ENCODE data around the gene CYP24A1.

CYP24A1 gene

DNA sequence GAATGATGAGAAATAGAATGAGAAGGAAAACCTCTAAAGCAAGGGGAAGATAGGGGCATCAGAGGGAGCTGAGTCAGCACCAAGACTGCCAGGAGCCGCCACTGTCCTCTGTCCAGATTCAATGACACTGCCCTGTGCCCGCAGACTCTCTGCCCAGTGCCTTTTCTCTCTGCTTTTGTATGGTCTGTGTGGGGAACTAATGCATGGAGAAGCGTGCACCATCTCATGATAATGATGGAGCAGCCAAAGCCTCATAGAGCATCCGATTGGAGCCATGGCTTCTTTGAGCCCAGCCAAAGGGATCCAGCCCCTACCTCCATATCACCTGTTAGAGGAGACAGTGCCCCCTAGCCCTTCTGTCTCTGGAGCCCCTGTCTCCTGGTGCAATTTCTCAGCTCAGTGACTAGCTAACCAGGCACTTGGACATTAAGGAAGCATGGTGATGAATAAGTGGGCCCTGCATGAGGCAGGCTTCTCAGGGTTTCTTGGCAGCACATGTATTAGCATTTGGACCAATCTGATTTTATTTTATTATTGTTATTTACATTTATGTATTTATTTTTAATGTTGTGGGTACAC, 27.6 kb upstream of the CYP24A1 start:
- no peak for DNase-seq

DNA sequence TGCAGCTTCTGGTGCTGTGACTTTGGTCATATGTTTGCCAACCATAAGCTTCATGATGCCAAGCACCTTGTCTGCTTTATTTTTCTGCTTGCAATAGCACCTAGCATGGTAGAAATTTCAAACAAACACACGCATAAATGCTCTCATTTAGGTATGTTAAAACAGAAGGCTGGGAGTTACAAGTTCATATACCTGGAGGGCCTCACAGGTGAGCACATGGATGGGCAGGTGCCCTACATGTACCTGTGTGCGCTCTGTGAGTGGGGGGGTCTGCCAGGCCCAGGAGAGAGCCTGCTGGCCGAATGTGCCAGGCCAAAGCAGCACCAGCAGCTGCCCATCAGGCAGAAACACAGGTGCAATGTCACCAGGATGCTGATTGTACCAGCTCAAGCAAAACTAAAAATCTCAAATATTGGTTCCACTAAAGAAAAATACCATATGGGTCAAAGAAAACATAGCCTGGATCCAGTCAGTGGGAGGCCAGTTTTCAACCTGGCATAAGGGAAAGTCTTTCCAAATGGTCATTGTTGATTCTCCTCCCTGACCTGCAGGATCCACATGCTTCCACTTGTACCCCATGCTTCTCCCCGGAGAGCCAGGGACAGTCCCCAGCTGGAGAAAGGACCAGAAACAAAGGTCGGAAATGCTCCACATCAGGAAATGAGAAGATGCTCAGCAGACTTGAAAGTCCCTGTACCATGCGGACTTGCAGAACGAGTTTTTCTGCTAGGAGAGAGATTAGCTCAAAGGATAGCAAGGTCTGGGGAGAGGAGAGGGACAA, 26.9 kb upstream of the CYP24A1 start:
- DNase-seq = no peak

DNA sequence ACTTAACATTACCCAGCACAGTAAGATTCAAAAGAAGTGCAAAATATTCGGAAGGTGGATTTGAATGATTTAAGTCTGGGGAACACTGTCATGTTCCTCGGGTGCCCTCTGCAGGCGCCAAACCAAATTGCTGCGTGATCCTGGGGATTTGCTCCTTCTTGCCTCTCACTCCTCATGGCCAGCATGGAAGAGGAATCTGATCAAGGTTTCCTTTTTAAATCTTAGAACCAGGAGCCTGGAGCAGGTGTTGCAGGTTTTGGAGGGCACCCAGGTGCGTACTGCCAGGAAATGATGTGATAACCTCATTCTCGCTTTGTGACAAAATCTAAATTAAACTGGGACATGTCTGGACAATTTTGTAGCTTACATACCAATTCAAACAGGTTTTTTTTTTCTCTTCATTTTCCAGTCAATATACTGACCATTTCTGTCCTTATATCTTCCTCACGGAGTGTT, 26.0 kb upstream of the CYP24A1 start:
- peak; percentile 1 for DNase-seq

DNA sequence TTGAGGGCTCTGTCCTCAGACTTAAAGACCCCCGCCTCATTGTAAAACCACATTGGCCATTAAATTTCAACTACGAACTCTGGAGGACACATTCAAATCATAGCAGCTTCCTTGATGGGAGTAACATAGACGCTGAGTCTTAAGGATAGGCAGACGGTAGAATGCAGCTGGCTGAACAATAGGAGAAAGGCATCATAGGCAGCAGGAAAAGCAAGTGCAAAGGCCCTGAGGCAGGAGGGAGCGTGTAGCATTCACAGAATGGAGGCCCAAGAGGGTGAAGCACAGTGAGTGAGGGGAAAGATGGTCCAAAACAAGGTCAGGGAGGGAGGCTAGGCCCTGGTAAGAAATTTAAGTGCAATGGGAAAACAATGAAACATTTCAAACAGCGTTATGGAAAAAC, 25.5 kb upstream of the CYP24A1 start:
- no peak for DNase-seq

DNA sequence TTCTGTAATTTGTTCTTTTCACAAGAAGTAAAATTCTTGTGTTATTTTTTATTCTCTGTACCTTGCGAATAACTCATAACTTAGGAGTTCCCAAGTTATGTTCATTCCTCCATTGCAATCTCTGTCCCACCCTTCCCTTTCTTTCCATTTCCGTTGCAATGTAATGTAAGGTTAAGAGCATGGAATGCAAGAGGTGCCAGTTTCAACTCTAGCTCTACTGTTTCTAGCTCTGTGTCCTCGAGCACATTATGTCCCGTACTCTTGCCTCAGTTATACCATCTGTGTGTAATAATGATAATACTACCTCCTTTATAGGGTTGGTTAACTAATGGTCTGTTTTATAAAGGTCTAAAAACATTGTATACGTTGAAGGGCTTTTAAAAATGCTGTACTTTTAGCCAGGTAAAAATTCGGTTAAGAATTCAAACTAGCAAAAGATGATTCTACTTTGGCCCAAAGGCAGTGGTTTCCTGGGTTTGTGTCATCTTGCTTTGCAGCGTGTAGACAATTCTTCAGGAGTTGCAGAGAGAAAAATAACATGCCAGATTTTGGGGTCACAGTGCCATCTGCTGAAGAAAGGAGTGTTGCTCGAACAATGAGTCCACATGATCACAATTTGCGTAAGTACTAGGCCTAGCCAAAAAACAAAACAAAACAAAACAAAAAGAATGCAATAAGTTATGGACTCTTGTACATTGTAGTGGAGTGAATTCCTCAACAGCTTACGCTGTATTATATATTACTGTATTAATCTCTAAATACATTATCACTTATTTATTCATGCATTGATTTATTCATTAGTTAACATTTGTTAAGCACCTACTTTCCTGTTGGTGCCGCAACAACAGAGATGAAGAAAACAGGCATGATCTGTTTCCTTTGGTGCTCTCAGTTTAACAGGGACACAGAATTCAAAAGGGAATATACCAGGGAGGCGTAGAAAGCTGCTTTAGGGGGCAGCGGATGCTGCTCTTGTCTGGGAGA, 24.1 kb upstream of the CYP24A1 start:
- DNase-seq = no peak

DNA sequence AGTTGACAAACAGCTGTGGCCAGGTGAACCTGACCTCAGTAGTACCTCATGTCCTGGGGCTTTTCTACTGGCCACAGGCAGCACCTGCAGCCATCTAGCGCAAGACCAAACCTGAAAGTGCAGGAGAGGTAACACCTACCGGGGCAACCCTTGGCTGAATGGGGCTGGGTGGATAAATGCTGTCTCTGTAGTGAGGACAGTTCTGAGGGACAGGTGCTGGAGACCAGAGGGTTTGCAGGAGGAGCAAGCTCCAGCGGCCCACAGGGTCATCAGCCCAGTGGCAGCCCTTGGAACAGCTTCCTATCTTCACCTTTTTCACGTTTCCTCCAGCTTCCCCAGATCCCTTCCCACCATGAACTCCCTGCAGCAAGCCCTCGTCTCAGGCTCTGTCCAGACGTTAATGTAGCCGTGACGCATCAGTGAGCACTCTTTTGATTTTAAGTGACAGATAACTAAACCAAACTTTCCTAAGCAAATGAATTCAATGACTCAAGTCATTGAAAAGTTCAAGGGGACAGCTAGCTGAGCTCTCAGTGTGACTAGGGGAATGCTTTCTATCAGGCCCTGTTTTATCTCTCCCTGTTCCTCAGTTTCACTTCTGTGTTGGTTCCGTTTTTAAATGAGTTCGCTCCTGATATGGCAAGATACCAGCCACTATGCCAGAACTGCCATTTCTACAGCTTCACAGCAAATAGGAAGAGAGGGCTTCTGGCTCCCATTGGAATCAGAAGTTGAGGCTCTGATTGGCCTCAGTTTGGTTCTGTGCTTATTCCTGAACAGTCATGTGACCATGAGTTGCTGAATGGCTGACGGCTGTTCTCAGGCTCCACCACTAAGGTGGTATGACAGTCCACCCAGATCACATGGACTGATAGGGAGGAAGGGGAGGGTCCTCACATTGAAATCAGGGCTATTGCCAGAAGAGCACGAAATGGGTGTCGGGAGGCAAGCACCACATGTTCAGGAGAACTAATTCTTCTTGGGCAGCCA, 22.0 kb upstream of the CYP24A1 start:
- no peak for DNase-seq

DNA sequence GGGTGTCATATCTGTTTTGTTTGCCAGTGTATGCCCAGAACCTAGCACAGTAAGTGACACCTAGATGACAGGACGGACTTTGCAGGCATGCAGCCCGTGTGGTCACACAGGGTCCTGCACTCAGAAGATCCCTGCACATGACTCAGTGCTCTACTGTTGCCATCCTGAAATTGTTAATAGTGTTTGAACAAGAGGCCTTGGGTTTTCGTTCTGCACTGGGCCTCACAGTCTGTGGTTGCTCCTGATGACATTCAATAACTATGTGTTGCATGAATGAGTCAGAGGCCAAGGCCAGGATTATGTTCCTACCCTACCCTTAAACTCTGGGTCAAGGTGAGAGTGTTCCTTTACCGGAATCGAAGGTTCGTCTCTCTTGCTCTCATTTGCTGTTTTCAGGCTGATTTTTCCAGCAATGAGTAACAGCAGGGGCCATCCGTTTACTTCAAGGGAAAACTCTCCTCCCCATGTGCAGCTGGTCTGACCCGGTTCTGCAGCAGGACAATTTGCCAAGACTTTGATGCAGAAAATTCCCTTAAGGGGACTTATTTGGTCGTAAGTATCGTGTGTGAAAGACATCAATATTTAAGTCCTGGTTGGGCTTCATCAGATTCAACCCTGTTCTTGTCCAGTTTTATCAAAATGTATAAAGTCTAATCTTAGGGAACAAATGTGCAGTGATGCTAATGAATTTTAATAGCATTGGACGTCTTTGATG, 21.1 kb upstream of the CYP24A1 start:
- no peak for DNase-seq

DNA sequence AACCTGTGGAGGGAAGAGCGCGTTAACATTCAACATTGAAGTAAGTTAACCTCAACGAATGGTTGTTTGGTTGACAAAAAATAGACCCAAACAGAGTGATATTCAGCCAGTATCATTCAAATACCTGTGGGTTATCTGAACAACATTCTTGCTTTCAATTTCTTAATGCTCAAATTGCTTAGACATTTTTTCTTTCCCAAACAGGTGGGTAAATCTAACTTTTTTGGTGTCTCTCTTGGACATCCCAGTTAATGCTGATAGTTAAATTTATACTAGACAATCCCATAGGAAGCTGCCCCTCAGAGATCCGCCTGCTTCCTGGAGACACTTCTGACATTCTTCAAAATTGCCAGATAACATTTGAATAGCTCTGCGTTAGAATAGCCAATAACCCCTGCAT, 20.0 kb upstream of the CYP24A1 start:
- DNase-seq = no peak

DNA sequence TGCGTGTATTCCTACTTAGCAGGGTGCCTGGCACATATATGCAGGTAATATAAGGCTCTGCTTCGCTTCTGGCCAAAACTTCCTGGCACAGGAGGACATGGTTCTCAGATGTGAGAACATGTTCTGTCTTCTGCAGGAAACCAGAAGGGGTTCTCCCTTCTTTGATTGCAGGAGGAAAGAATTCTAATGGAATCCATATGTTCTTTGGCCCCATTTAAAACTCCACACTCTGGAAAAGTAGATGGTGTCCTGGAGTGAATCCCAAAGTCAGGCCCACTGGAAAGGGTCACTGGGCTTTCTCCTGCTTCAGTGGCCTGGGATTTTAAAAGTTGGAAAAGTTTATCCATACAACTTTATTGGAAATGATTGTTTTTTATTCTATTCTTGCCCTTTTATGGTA, 16.4 kb upstream of the CYP24A1 start:
- DNase-seq = no peak

DNA sequence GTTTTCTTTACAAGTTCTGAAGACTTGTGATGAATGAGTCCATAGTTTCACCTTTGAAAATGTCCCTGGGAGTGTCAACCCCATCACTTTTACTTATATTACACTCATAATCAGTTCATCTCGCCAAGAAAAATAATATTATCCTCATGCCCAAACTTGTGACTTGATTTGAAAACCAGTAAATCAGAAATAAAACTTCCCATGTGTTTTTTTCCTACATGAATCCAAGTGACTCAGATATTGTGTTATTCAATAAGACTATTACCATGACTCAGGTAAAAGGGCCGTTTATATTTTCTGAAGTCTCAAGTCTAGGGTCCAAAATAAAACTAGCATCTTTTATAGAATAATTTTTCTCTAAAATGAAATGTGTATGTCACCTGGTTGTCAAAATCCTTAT, 15.8 kb upstream of the CYP24A1 start:
- no peak for DNase-seq

DNA sequence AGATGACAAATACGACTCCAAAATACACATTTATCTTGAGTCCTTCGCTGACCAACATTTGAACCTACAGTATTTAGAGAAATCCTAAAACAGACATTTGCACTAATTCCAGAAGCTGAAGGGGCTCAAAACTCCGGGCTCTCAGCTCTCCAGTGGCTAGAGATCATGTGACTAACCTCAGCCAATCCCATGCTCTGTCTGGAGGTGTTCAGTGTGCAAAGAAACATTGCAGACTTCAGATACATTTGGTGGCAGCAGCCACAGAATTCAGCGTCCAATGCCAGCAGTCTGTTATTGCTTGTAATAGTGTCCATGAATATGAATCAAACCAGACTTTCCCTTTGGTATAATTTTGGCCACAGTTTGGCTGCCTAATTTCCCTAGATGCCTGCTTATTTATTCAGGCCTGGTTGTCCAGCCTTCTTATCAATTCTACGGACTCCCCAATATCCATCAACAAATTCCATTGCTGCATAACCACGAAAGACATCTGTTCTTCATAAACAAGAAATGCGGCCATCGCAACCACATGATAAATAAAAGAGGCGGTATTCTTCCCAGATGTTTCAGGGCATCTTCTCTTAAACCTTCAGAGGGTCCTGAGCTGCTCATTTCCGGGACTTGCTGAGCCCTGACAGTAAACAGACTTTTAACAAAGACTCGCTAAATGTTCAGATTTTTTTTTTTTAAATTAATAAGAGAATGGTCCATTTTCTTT, 14.5 kb upstream of the CYP24A1 start:
- no peak for DNase-seq

DNA sequence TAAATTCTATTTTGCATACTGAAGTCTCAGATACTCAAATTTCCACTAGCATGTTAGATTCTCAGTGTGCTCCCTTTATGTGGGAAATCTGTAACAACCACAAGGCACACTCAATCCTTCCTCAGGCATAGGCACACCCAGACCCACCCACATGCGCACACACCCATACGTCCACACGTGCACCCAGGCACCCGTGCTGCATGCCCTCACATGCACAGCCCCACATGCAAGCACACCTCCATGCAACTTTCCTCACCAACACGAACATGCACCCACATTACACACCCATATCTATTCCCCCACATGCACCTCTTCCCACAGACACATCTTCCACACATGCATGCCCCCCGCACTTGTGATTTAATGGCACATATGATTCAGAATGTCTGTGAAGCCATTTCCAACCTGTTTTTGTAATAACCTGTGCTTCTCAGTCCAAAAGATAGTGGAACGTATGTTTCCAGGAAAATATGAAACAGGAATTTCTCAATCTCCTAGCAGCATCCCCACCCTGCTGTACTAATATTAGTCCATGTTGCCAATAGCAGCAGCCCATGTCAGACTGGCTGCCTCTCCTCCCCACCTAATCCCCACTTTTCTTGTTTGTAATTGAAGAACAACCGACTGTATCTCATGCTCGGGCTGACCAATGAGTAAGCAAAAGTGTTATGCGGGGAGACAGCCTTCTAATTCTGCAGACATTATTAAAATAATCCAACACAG, 11.3 kb upstream of the CYP24A1 start:
- no peak for DNase-seq

DNA sequence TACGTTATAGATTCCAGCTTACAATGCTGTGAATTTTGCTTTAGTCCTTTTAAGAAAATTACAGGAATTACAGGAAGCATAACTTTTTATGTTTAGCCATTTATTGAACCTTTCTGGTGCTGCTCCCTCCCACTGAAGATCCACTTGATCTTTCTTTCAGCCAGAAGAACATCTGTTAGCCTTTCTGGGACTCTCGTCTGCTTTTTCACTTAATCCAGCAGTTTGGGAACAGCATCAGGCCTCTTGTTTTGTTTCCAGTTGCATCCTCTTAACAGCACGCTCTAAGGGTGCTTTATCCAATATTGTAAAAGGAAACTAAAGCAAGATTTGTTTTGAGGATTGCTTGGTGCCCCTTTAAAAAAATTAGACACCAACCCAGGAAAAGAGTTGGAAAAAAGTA, 10.3 kb upstream of the CYP24A1 start:
- DNase-seq = no peak

DNA sequence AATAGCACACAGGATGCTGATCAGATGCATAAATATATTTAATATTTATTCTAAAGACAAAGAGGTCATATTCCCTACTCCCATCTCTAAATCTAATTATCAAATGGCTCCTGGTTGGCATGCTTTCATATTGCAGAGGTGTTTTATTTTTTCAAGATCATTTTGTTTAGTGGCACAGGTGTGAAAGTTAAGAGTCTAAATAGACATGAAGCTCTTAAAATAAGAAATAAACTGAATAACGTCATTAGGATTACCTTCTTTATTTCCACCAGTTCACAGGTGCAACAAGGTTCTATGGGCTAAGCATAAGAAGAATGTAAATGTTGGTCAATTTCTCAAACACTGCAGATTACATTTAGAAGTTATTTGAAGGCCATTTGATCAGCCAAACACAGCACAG, 7.1 kb upstream of the CYP24A1 start:
- no peak for DNase-seq

DNA sequence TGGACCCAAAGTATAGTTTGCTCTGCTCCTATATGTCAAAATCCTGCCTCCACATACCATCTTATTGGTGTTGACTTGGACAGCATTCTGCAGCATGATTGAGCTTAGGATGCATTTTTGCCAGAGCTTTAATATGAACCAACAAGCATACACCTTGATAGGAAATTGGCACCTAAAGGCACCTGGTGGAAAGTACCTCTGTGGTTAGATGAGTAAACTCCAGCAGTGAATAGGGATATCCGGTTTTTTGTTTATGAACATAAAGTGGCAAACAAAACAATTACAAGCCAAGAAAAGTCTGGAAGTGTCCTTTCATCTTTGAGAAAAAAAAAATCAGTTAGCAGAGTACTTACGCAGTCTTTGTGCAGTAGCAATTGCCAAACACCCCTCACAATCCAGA, 6.2 kb upstream of the CYP24A1 start:
- DNase-seq = no peak

DNA sequence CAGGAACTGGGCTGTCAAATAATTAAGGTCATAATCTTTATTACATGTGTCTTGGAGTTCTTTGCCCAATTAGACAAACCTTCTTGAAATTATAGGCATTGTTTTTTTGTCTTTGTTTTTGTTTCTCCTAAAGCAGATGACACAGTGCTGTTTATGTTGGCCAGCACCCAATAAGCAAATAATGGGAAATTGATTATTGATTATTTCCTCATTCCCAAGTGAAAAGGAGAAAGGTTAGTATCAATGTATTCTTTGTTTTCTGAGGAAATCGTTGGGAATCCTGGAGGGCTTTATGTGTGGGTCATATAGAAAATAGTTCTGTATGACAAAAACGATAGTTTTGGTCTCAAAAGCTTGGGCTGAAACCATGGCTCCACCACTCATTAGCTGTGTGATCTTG, 4.5 kb upstream of the CYP24A1 start:
- DNase-seq = no peak

DNA sequence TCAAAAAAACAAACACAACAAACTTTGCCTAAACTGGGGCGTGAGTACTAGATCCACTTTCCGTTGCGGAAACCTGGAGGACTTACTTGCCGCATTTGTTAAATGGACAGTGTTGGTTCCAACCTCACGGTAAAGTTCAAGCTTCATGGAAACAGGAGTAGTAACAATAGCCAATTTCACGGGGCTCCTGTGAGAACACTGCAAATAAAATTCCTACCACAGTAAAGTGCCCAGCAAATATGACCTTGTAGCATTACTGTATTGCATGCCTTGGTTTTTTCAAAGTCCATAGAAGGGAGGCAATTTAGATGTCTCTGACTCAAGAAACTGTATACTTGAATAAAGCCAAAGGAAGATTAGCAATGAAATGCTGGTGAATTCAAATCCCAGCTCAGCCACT, 3.6 kb upstream of the CYP24A1 start:
- DNase-seq = no peak

DNA sequence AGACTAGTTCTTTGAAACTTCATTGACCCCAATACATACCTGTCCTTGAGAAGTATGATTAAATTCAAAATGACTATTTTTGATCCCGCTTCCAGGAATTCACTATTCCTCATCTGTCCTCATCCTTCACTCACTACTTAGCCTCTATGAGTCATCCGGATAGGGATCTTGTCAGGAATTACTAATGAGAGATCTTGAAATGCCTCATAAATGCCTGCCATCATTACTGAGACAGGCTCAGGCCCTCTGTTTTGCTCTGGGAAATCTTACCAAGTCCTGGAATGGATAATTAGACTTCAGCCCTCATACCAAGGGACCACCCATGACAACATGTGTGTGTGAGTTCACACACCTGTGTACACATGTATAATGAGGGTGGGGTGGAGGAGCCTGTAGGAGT, 2.8 kb upstream of the CYP24A1 start:
- DNase-seq = no peak

DNA sequence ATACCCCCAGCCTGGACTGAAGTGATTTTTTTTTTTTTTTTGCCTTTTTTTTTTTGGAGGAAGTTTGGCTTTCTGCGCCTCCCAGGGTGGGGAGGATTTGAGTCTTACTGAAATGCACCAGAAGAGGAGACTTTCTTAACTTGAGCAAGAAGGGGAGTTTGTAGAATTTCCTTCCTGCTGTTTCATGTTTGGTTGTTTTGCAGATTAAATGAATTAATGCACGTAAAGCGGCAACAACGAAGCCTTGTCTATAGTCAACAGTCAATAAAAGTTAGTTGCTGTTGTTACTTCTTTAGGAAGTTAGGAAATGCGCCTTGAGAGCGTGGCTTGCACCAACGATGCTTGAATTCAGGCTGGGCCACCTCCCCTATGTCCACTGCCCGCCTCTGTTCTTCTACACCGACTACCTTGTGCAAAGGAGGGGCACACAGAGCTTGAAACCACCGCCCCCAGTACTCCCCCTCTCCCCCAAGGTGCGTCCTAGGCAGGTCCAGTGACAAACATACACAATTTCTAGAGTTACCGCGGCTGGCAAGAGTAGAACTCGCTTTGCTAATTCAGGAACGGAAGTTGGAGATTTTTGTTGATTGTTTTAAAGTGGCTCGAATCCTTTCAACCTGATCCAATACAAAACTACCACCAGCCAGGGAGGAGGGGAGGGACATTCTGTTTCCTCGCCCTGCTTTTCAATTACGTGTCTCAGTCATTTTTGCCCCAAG, 830 bp upstream of the CYP24A1 start:
- no peak for DNase-seq

Measured in NCI-H748 treated with DMSO at 0.1 percent for 48 hours (cell line).